NB4 (cell line): Measurements from ENCODE around the gene ERBB4.

Experiments
- DNase-seq: peaks from one replicate; pipeline ENCODE4 v3.0.0; 2010; ENCODE audit warnings: low read depth
- H3K4me3 ChIP-seq: one replicate; pipeline ENCODE4 v1.5.1; 2011; ENCODE audit warnings: mild to moderate bottlenecking, low read depth, low read length, moderate library complexity
- CTCF ChIP-seq: IDR thresholded peaks from one replicate; pipeline ENCODE4 v1.5.1; 2012; ENCODE audit warnings: low read depth, low read length
- MYC ChIP-seq: IDR thresholded peaks from 2 replicates; pipeline ENCODE4 v1.6.1; 2011; ENCODE audit warnings: low read depth, low read length
- POLR2A ChIP-seq: IDR thresholded peaks from 2 replicates; pipeline ENCODE4 v1.6.1; 2011; ENCODE audit warnings: mild to moderate bottlenecking; ENCODE audit not compliant: insufficient read length; ENCODE audit errors: extremely low read depth
- TF ChIP-seq, protein P1 (sequence below): IDR thresholded peaks from 2 replicates; pipeline ENCODE4 v1.6.1; 2011; ENCODE audit warnings: low read depth, low read length

The ERBB4 gene

DNA sequence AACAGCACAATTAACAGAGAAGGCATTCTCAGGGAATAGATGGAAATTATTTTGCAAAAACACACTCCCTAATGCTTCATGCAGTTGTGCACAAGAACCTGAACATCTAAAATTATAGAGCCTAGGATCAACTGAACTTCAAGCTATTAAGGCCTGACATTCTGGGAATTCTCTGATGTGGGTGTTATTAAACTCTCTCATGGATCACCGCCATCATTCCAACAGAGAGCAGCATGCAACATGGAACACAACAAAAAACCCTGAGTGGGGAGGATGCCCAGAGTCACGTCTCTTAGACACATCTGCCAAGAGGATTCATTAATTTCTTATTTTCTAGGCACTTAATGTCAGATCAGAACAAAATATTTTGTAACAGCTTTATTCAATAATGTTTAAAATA, 543.8 kb downstream of the ERBB4 start:
- no peak overlapping the region for H3K4me3 ChIP-seq
- DNase-seq = no peak
- TF ChIP-seq MYC (no peak), POLR2A (no peak), CTCF (no peak)
- TF ChIP-seq, protein P1, sequence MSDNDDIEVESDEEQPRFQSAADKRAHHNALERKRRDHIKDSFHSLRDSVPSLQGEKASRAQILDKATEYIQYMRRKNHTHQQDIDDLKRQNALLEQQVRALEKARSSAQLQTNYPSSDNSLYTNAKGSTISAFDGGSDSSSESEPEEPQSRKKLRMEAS = no peak

- H3K4me3 ChIP-seq = no peak overlapping the region
- no peak for DNase-seq
- TF ChIP-seq POLR2A (no peak), MYC (no peak), CTCF (no peak)
- TF ChIP-seq, protein P1 = no peak
Observed at GRCh38 chr2:211990335-211990734, 548.3 kb downstream of the ERBB4 start.

- no peak overlapping the region for H3K4me3 ChIP-seq
- TF ChIP-seq CTCF = no peak
- no peak for TF ChIP-seq POLR2A
- TF ChIP-seq, protein P1 = no peak
- no peak for TF ChIP-seq MYC
- no peak for DNase-seq
Observed at GRCh38 chr2:211986313-211986712, 552.3 kb downstream of the ERBB4 start.

DNA sequence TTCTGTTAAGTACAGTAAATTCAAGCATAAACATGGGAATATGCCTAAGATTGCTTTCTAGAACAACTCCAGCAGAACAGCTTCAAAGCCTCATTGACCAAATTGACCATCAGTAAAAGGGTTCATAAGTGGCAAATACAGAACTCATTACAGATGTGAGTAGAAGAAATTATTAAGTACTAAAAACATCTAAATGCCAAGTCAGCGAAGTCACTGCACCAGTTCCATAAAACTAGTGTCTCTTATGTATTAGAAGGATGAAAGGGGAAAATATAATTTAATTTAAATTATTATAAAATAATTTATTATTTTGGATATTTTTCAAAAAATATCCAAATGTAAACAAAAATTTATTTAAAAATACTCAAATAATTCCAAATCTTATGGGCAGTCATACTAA, 553.2 kb downstream of the ERBB4 start:
- DNase-seq = no peak
- H3K4me3 ChIP-seq = no peak overlapping the region
- TF ChIP-seq POLR2A (no peak), CTCF (no peak), MYC (no peak)
- TF ChIP-seq, protein P1 = no peak

DNA sequence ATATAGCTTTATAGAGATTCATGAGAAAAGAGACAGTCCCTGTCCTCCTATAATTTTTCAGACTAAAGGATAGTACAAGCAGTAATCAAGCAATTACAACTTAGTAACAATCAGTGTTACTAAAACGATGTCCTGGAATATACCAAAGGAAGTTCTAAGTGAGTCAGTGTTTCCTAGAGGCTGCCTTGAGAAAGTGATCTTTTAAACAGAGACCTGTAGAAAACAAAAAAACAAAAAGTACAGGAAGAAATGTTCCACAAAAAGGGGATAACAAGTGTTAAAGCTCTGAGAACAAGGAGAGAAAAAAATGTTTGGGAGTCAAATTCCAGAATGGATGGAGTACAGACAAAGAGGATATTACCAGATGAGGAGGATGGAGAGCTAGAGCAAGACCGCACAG, 556.4 kb downstream of the ERBB4 start:
- DNase-seq = no peak
- TF ChIP-seq, protein P1 = no peak
- TF ChIP-seq POLR2A = no peak
- TF ChIP-seq MYC = no peak
- no peak for TF ChIP-seq CTCF

DNA sequence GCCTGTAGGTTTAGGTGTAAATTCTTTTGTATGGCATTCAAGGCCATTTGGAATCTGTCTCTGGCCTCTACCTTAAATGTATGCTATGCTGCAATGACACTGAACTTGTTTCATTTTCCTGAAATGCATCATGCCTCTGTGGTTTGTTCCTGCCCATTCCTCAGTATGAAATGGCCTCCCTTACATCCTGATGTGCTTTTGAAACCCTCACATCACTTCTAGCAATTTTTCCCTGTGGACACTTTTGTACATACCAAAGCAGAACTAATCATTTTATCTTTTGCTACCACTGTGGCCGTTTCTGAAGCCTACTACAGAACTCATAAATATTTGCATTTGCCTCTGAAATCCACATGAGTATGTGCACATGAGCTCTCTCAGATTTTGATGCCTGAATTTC, 557.2 kb downstream of the ERBB4 start:
- no peak for TF ChIP-seq CTCF
- TF ChIP-seq MYC = no peak
- TF ChIP-seq, protein P1 = no peak
- no peak for TF ChIP-seq POLR2A
- H3K4me3 ChIP-seq = no peak overlapping the region
- DNase-seq = no peak

More for the DNA sequence above, 556.4 kb downstream of the ERBB4 start:
- H3K4me3 ChIP-seq = no peak overlapping the region
